ENCODE results near the gene STAT5B. TPM values are rescaled to one million over a fixed set of nuclear protein-coding genes. Genes with fewer than 3 reads are reported as not detected.
A peak's percentile ranks its signal among the peaks of the same experiment; 100 is the strongest.

The STAT5B gene
- total RNA-seq, 1 experiment from 2014 or later, result 7.1 TPM

- no peak for TF ChIP-seq CEBPB (IDR thresholded peaks at IDR 0.05; ENCODE audit: low read depth)
- TF ChIP-seq ZBTB33 (IDR thresholded peaks at IDR 0.05; ENCODE audit: extremely low read depth, insufficient replicate concordance, low read length), result no peak
- TF ChIP-seq MAX (IDR thresholded peaks at IDR 0.05), result no peak
- no peak for TF ChIP-seq ZNF274 (IDR thresholded peaks at IDR 0.05; ENCODE audit: low read depth, low read length)
- TF ChIP-seq YY1 (IDR thresholded peaks at IDR 0.05; ENCODE audit: extremely low read depth, insufficient replicate concordance, low read depth, low read length), result no peak
- no peak for TF ChIP-seq TCF7L2 (IDR thresholded peaks at IDR 0.05; ENCODE audit: borderline replicate concordance, extremely low read depth, insufficient read depth, insufficient read length)
- TF ChIP-seq CBX3 (IDR thresholded peaks at IDR 0.05; ENCODE audit: low read depth), result no peak
- TF ChIP-seq RAD21 (IDR thresholded peaks at IDR 0.05; ENCODE audit: low read depth), result no peak
- no peak for TF ChIP-seq EZH2 (IDR thresholded peaks at IDR 0.05)
- no peak for TF ChIP-seq SIN3A (IDR thresholded peaks at IDR 0.05; ENCODE audit: low read depth)
- H3K9ac ChIP-seq (ENCODE audit: low read length), result no peak overlapping the region
Measured at GRCh38 chr17:42282478-42283080, 6.4 kb upstream of the STAT5B start.

More at GRCh38 chr17:42282478-42283080, 6.4 kb upstream of the STAT5B start:
- ATAC-seq, result peak; percentile 56
- intact Hi-C loops (cut with micrococcal nuclease), result no loop called here
- no TSS peak for BruUV-seq (replicated peaks)
- Histone ChIP-seq H3K9me2 (ENCODE audit: insufficient read depth) (no peaks in the 10 kb centered on the region), H3K79me2 (ENCODE audit: insufficient read depth, low read length) (no peaks in the 10 kb centered on the region), H2AFZ (ENCODE audit: low read depth, low read length, poor library complexity, severe bottlenecking) (no peak overlapping the region), H3K27me3 (ENCODE audit: insufficient read depth, low read length) (no peaks in the 10 kb centered on the region), H3K9me3 (ENCODE audit: control insufficient read depth in 1 of 2, insufficient read depth in 1 of 2, low read depth in 1 of 2, low read length in 2 of 2) (no peaks in the 10 kb centered on the region), H3K36me3 (ENCODE audit: control insufficient read depth in 1 of 2, insufficient read depth in 2 of 2, low read length in 2 of 2) (no peaks in the 10 kb centered on the region), H3K27ac (ENCODE audit: low read depth, low read length) (no peak overlapping the region), H4K20me1 (ENCODE audit: insufficient read depth) (no peaks in the 10 kb centered on the region), H3K4me3 (replicated peaks in 1 of 2; ENCODE audit: low read depth in 1 of 2, low read length in 2 of 2) (no peak overlapping the region), H3K4me2 (ENCODE audit: low read length) (no peak overlapping the region), H3K4me1 (ENCODE audit: control insufficient read depth in 1 of 2, insufficient read depth in 2 of 2, low read length in 2 of 2) (no peaks in the 10 kb centered on the region)
- no peak for DNase-seq (ENCODE audit: low read depth, low spot score)
- ChIA-PET CTCF (no interaction called here), POLR2A (no interaction called here), RAD21 (ENCODE audit: low non-redundant PET in 1 of 2, low total read pairs in 2 of 2, uncharacterized antibody in 2 of 2, unreplicated experiment in 2 of 2) (no interaction called here)

Data from HCT116 (cell line).